Measurements from ENCODE around the gene TNFAIP8L1.

The TNFAIP8L1 gene

DNA sequence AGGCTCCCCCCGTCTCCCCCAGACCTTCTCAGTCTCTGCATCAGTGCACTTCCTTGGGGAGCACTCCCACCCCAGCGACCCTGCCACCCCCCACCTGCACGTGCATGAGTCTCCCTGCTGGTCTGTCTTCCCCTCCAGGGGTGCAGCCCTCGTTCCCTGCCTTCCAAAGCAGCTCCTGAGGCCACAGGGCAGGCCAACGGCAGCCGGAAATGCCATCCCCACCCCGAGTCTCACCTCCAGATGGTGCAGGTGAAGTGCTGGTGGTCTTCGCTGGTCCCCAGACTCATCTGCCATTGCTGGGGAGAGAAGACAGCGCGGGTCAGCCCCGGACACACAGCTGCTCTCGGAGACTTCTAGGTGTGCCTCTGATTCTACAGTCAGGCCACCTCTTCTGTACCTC is 25.3 kb downstream of the TNFAIP8L1 start:
- ChIA-PET CTCF (interaction anchor here (0.6 to 1.3 kb wide), 2 partner anchors 13 to 29 kb away, joined by 3 read pairs; no protein-coding TSS in a partner anchor), POLR2A (no interaction called here)
- DNase-seq (ENCODE audit: low read depth, low spot score) = no peak
- H3K4me3 ChIP-seq (ENCODE audit: low read depth, low read length) = no peak overlapping the region
- TF ChIP-seq, protein P1, sequence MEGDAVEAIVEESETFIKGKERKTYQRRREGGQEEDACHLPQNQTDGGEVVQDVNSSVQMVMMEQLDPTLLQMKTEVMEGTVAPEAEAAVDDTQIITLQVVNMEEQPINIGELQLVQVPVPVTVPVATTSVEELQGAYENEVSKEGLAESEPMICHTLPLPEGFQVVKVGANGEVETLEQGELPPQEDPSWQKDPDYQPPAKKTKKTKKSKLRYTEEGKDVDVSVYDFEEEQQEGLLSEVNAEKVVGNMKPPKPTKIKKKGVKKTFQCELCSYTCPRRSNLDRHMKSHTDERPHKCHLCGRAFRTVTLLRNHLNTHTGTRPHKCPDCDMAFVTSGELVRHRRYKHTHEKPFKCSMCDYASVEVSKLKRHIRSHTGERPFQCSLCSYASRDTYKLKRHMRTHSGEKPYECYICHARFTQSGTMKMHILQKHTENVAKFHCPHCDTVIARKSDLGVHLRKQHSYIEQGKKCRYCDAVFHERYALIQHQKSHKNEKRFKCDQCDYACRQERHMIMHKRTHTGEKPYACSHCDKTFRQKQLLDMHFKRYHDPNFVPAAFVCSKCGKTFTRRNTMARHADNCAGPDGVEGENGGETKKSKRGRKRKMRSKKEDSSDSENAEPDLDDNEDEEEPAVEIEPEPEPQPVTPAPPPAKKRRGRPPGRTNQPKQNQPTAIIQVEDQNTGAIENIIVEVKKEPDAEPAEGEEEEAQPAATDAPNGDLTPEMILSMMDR (IDR thresholded peaks at IDR 0.05; ENCODE audit: insufficient read depth, low read length, missing control alignments) = no peak

DNA sequence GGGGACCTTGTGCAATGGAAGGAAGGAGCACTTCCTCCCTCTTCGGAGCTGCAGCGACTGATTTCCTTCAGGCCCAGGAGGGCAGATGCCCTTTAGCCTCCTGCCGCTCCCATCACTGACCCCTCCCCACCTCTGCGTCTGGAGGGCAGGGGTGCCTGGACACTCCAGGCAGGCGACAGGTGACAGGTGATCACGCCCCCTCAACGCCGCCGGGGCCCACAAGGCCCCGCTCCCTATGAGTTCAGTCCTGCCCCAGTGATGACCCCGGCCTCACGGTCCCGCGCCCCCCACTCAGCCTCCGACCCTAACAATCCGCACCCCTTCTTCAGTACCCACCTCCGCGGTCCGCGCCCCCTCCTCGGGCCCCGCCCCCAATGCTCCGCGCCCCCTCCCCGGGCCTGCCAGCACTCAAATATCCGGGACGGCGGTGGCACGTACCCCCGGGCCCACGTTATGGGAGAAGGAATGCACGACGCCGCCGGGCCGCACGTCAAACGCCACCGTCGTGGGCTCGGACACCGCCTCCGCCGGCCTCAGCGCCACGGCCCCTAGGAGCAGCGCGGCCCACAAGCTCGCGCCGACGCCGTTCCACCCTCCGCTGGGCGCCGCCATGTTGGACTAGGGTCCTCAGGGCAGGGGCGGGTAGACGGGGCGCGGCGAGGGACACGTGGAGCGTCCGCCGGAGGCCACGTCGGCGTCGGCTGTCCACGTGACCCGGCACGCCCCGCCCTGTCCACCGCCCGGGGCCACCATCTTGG is 30.6 kb downstream of the TNFAIP8L1 start, which contains the start of gene MYDGF:
Gene MYDGF, minus strand, starts transcription at position 620 of the 758 bp plus-strand sequence. Its CDS starts 8 bp downstream, at position 612.
- POLR2A ChIA-PET = no interaction called here
- H3K4me3 ChIP-seq (ENCODE audit: low read depth, low read length) = peak within 1 kb of the TSS; percentile 94
- TF ChIP-seq, protein P1 (IDR thresholded peaks at IDR 0.05; ENCODE audit: insufficient read depth, low read length, missing control alignments) = no peak
- peak; percentile 28 for DNase-seq (ENCODE audit: low read depth, low spot score)
- CTCF ChIA-PET = interaction anchor here (0.6 to 2.7 kb wide), 3 partner anchors 10 to 121 kb away, joined by 3 to 6 read pairs (median 3); partner anchors contain the start of gene FEM1A

DNA sequence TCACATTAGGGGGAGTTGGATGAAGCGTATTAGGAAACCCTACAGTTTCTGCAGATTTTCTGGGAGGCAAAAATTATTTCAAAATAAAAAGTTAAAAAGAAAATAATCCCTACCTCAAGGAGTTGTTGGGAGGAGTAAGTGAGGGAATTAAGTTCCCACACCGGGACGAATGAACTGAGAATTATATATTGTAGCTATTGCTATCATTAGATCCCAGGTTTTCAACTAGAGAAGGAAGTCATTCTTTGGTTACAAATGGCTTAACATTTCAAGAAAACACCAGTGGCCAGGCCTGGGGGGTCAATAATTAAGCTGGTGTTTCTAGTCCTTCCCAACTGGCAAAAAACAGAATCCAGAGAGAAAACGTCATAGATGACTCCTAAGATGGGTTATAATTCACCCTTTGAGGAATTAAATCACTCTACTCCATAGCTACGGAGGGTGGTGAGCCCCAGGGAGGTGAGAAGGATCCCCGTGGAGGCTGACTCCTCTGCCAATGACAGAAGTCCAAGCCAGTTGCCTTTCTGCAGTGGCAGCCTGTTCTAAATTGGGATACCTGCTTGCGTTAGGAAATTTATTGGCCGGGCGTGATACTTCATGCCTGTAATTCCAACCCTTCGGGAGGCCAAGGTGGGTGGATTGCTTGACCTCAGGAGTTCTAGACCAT is 32.0 kb downstream of the TNFAIP8L1 start:
- ChIA-PET POLR2A (no interaction called here), CTCF (no interaction called here)
- no peak for DNase-seq (ENCODE audit: low read depth, low spot score)
- no peak overlapping the region for H3K4me3 ChIP-seq (ENCODE audit: low read depth, low read length)
- TF ChIP-seq, protein P1 (IDR thresholded peaks at IDR 0.05; ENCODE audit: insufficient read depth, low read length, missing control alignments) = no peak

DNA sequence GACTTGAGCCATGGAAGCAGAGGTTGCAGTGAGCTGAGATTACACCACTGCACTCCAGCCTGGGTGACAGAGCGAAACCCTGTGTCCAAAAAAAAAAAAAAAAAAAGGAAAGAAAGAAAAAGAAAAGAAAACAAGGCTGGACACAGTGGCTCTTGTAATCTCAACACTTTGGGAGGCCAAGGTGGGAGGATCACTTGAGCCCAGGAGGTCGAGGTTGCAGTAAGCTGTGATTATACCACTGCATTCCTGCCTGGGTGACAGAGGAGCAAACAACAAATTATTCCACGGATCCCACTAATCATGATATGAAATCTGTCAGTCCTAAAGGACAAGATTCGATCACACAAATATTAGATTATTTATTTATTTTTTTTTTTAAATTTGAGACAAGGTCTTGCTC is 33.9 kb downstream of the TNFAIP8L1 start:
- POLR2A ChIA-PET = interaction anchor here (0.7 kb wide), 1 partner anchor 15 kb away, joined by 3 read pairs; no protein-coding TSS in a partner anchor
- DNase-seq (ENCODE audit: low read depth, low spot score) = no peak
- CTCF ChIA-PET = interaction anchor here (1.2 to 1.7 kb wide), 3 partner anchors 15 to 118 kb away, joined by 3 to 8 read pairs (median 4); no protein-coding TSS in a partner anchor
- TF ChIP-seq, protein P1 (IDR thresholded peaks at IDR 0.05; ENCODE audit: insufficient read depth, low read length, missing control alignments) = no peak
- H3K4me3 ChIP-seq (ENCODE audit: low read depth, low read length) = no peak overlapping the region

DNA sequence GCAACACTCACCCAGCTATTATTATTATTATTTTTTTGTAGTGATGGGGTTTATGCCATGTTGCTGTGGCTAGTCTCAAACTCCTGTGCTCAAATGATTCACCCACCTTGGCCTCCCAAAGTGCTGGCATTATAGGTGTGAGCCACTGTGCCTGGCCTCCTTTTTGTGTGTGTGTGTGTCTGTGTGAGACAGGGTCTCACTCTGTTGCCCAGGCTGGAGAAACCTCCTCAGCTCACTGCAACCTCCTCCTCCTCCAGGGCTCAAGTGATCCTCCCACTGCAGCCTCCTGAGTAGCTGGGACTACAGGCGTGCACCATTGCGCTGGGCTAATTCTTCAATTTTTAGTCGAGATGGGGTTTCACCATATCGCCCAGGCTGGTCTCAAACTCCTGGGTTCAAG is 34.4 kb downstream of the TNFAIP8L1 start:
- no peak for DNase-seq (ENCODE audit: low read depth, low spot score)
- CTCF ChIA-PET = interaction anchor here (1.2 to 1.7 kb wide), 3 partner anchors 15 to 117 kb away, joined by 3 to 8 read pairs (median 4); no protein-coding TSS in a partner anchor
- POLR2A ChIA-PET = no interaction called here
- TF ChIP-seq, protein P1 (IDR thresholded peaks at IDR 0.05; ENCODE audit: insufficient read depth, low read length, missing control alignments) = no peak
- H3K4me3 ChIP-seq (ENCODE audit: low read depth, low read length) = no peak overlapping the region

DNA sequence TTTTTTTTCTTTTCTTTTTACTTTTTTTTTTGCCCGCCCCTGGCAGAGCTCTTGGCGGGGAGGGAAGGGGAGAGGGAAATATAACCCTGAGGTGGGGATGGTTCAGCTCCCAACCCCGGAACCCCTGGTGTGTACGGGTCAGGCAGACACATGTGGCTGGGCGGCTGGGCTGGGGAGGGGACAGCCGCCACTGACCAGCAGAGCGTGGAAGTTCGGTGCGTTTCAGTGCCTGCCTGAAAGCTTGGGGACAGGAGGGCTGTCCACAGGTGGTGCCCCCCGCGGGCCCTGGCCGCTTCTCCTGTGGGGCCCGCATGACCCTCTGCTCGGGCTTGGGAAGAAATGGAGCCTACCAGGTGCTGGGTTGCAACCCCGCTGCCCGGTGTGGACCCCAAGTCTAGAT is 36.0 kb downstream of the TNFAIP8L1 start:
- TF ChIP-seq, protein P1 (IDR thresholded peaks at IDR 0.05; ENCODE audit: insufficient read depth, low read length, missing control alignments) = no peak
- no peak for DNase-seq (ENCODE audit: low read depth, low spot score)
- ChIA-PET POLR2A (no interaction called here), CTCF (no interaction called here)
- H3K4me3 ChIP-seq (ENCODE audit: low read depth, low read length) = no peak overlapping the region

All from AG04449 (cell line).